Astrocyte (in vitro differentiated cells and primary cell): Measurements from ENCODE around the gene CELF1. TPM values are rescaled to one million over a fixed set of nuclear protein-coding genes. Genes with fewer than 3 reads are reported as not detected.
A peak's percentile ranks its signal among the peaks of the same experiment; 100 is the strongest.

ENCODE experiments used
- DNase-seq: peaks from one replicate; pipeline ENCODE4 v3.0.0-alpha.2; 2010; ENCODE audit warnings: low read depth
- FAIRE-seq: peaks from 2 replicates; lab custom pipeline; 2011; peaks lifted over from hg19 to GRCh38; lab: Jason Lieb, UNC
- H2AFZ ChIP-seq: 2 replicates; pipeline ENCODE4 v1.6.0; 2012; ENCODE audit warnings: low read depth, low read length, inconsistent platforms
- H3K27ac ChIP-seq: 2 replicates; pipeline ENCODE4 v1.5.1; 2011; ENCODE audit warnings: low read depth, low read length, inconsistent platforms
- H3K27me3 ChIP-seq: 2 replicates; pipeline ENCODE4 v1.6.0; 2011; ENCODE audit warnings: low read length, inconsistent platforms; ENCODE audit not compliant: insufficient read depth
- H3K36me3 ChIP-seq: 2 replicates; pipeline ENCODE4 v1.5.1; 2011; ENCODE audit warnings: low read length, inconsistent platforms; ENCODE audit not compliant: insufficient read depth
- H3K4me1 ChIP-seq: 2 replicates; pipeline ENCODE4 v1.5.1; 2011; ENCODE audit warnings: low read length, inconsistent platforms; ENCODE audit not compliant: insufficient read depth
- H3K4me2 ChIP-seq: 2 replicates; pipeline ENCODE4 v1.6.0; 2012; ENCODE audit warnings: low read length, inconsistent platforms
- H3K4me3 ChIP-seq: 2 replicates; pipeline ENCODE4 v1.5.1; 2011; ENCODE audit warnings: low read depth, mild to moderate bottlenecking, low read length, inconsistent platforms; ENCODE audit not compliant: insufficient read depth
- H3K79me2 ChIP-seq: 2 replicates; pipeline ENCODE4 v1.6.0; 2012; ENCODE audit warnings: mild to moderate bottlenecking, low read length, inconsistent platforms; ENCODE audit not compliant: insufficient read depth
- H3K9ac ChIP-seq: 2 replicates; pipeline ENCODE4 v1.6.0; 2012; ENCODE audit warnings: mild to moderate bottlenecking, low read length, inconsistent platforms
- H3K9me3 ChIP-seq: 2 replicates; pipeline ENCODE4 v1.5.1; 2012; ENCODE audit warnings: low read depth, mild to moderate bottlenecking, low read length, inconsistent platforms; ENCODE audit not compliant: insufficient read depth
- H4K20me1 ChIP-seq: 2 replicates; pipeline ENCODE4 v1.6.0; 2012; ENCODE audit warnings: low read length, inconsistent platforms; ENCODE audit not compliant: insufficient read depth
- H3K27ac Mint-ChIP-seq: one replicate; pipeline ENCODE4 v1.8.0; 2021; ENCODE audit warnings: mild to moderate bottlenecking, mixed read lengths; ENCODE audit not compliant: unreplicated experiment
- H3K27me3 Mint-ChIP-seq: one replicate; pipeline ENCODE4 v1.8.0; 2021; ENCODE audit warnings: low read depth, mixed read lengths; ENCODE audit not compliant: unreplicated experiment
- H3K36me3 Mint-ChIP-seq: one replicate; pipeline ENCODE4 v1.8.0; 2021; ENCODE audit warnings: low read depth, mixed read lengths; ENCODE audit not compliant: unreplicated experiment
- H3K4me1 Mint-ChIP-seq: one replicate; pipeline ENCODE4 v1.8.0; 2021; ENCODE audit warnings: low read depth, mixed read lengths; ENCODE audit not compliant: unreplicated experiment
- H3K4me3 Mint-ChIP-seq: one replicate; pipeline ENCODE4 v1.8.0; 2021; ENCODE audit warnings: mild to moderate bottlenecking, moderate library complexity, mixed read lengths; ENCODE audit not compliant: unreplicated experiment
- H3K9me3 Mint-ChIP-seq: one replicate; pipeline ENCODE4 v1.8.0; 2021; ENCODE audit warnings: mild to moderate bottlenecking, mixed read lengths; ENCODE audit not compliant: unreplicated experiment
- EZH2 ChIP-seq: IDR thresholded peaks from 2 replicates; pipeline ENCODE4 v1.6.1; 2012; ENCODE audit warnings: mild to moderate bottlenecking, low read length, inconsistent platforms; ENCODE audit not compliant: insufficient read depth
- total RNA-seq: library from RNA; stranded (reverse); gene quantifications from 2 replicates; pipeline ENCODE4 v1.2.1, GENCODE V29; 2021
- TF ChIP-seq, protein P1 (sequence below): IDR thresholded peaks from 2 replicates; pipeline ENCODE4 v1.5.1; 2011; ENCODE audit warnings: low read depth, mild to moderate bottlenecking, inconsistent platforms, low read length, moderate library complexity; ENCODE audit not compliant: insufficient read depth

The CELF1 gene
- total RNA-seq, 1 donor from 2014 or later = 101 TPM

DNA sequence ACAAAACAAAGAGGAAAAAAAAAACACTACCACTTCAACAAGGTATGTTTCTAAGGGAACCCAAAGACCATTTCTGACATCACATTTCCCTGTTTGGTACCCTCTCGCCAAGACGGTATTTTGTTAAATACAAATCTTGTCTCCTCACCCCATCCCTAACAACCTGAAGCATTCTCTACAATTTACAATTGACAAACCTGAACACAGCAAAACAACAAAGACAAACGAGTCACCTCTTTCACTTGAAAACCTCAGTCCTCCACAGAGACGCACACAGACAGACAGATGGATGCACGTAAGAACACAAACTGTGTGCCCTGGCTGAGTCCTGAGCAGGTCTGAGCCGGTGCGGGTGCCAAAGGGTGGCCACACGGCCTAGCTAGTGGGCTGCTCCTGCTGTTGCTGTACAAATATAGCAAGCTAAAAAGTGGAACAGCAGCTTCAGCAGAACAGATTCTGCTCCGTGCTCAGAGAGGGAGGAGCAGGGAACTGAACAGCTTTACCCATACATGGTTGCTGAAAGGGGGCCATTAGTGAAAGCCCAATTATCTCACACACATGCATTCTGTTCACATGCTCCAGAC is 28.5 kb downstream of the CELF1 start:
- H3K27ac Mint-ChIP-seq = peak overlapping the region; percentile 94
- Histone ChIP-seq H3K27me3 (no peaks in the 10 kb centered on the region), H3K79me2 (peaks cover 100% of the 10 kb centered on the region), H3K4me2 (peak overlapping the region; percentile 78), H3K9me3 (no peaks in the 10 kb centered on the region), H2AFZ (no peak overlapping the region), H3K9ac (peak overlapping the region; percentile 78), H3K4me1 (peaks cover 24% of the 10 kb centered on the region), H4K20me1 (peaks cover 87% of the 10 kb centered on the region), H3K4me3 (peak overlapping the region; percentile 18), H3K27ac (peak overlapping the region; percentile 88), H3K36me3 (no peaks in the 10 kb centered on the region)
- FAIRE-seq (no peak), DNase-seq (no peak)
- H3K4me3 Mint-ChIP-seq = peak overlapping the region; percentile 52
- H3K36me3 Mint-ChIP-seq = peaks cover 3% of the 10 kb centered on the region
- no peak for TF ChIP-seq EZH2
- TF ChIP-seq, protein P1, sequence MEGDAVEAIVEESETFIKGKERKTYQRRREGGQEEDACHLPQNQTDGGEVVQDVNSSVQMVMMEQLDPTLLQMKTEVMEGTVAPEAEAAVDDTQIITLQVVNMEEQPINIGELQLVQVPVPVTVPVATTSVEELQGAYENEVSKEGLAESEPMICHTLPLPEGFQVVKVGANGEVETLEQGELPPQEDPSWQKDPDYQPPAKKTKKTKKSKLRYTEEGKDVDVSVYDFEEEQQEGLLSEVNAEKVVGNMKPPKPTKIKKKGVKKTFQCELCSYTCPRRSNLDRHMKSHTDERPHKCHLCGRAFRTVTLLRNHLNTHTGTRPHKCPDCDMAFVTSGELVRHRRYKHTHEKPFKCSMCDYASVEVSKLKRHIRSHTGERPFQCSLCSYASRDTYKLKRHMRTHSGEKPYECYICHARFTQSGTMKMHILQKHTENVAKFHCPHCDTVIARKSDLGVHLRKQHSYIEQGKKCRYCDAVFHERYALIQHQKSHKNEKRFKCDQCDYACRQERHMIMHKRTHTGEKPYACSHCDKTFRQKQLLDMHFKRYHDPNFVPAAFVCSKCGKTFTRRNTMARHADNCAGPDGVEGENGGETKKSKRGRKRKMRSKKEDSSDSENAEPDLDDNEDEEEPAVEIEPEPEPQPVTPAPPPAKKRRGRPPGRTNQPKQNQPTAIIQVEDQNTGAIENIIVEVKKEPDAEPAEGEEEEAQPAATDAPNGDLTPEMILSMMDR = no peak
- H3K4me1 Mint-ChIP-seq = peaks cover 40% of the 10 kb centered on the region
- no peaks in the 10 kb centered on the region for H3K27me3 Mint-ChIP-seq
- H3K9me3 Mint-ChIP-seq = no peaks in the 10 kb centered on the region

DNA sequence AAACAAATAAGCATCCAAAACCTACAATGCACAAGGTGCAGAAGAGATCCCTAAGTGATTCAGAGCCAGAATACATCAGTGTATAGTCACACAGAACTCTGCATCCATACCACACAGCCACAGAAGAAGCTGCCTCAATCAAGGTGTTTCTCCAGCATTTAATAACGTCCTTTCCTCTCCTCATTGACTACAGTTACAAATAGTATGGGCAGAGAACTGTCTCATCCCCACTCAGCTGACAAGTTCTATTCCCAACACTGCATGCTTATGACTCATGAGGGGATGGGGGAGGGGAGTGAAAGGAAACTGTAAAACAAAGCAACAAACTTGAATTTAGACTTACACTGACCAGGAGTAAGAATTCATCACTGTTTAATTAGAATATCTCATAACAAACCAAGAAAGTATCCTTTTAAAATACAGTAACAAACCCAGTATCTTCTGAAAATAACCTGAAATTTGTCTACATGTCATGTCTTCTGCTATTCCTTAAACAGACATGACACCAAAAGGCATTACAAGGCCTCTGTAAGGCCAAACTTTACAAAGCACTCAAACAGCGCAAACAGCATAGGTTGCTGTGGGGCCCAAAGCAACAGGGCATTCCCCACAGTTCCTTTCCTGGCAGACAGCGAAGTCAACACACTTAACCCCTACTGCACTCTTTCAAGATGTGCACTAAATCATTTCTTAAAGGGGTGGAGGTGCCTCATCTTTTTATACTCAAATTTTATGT is 29.3 kb downstream of the CELF1 start:
- peaks cover 24% of the 10 kb centered on the region for H3K4me1 ChIP-seq
- H3K36me3 ChIP-seq = no peaks in the 10 kb centered on the region
- TF ChIP-seq, protein P1 = no peak
- no peak for TF ChIP-seq EZH2
- peak overlapping the region; percentile 18 for H3K4me3 ChIP-seq
- H3K4me2 ChIP-seq = peak overlapping the region; percentile 78
- no peak overlapping the region for H2AFZ ChIP-seq
- peak overlapping the region; percentile 78 for H3K9ac ChIP-seq
- peaks cover 85% of the 10 kb centered on the region for H4K20me1 ChIP-seq
- H3K27me3 Mint-ChIP-seq = no peaks in the 10 kb centered on the region
- peak overlapping the region; percentile 68 for H3K4me3 Mint-ChIP-seq
- DNase-seq (peak; percentile 75), FAIRE-seq (peak; percentile 32)
- peak overlapping the region; percentile 88 for H3K27ac ChIP-seq
- H3K9me3 ChIP-seq = no peaks in the 10 kb centered on the region
- peaks cover 3% of the 10 kb centered on the region for H3K36me3 Mint-ChIP-seq
- no peaks in the 10 kb centered on the region for H3K27me3 ChIP-seq
- H3K79me2 ChIP-seq = peaks cover 100% of the 10 kb centered on the region
- peaks cover 44% of the 10 kb centered on the region for H3K4me1 Mint-ChIP-seq
- no peaks in the 10 kb centered on the region for H3K9me3 Mint-ChIP-seq
- peak overlapping the region; percentile 94 for H3K27ac Mint-ChIP-seq
